Tibial nerve (tissue), 3 donors: ENCODE measurements around the gene NKD1.

Experiments used
- CTCF ChIP-seq, 5 experiments: fragments of 200-600 bp in 3 of 5; fragments of 450-650 bp in 2 of 5; sonication (generic) in 3 of 5; IDR thresholded peaks; one replicate each; pipeline ENCODE4 v1.5.1; 2016 to 2019; ENCODE audit warnings: antibody characterized with exemption in 5 of 5, mild to moderate bottlenecking in 3 of 5, moderate library complexity in 2 of 5
- POLR2A ChIP-seq, 2 donors: fragments of 450-650 bp; IDR thresholded peaks; one replicate each; pipeline ENCODE4 v1.6.1; 2017; ENCODE audit warnings: antibody characterized with exemption in 2 of 2, mild to moderate bottlenecking in 2 of 2, moderate library complexity in 2 of 2

GRCh38 chr16:50620646-50621451 lies 72.7 kb downstream of the NKD1 start:
- TF ChIP-seq CTCF (IDR thresholded peaks at IDR 0.05): no peak
- TF ChIP-seq POLR2A (IDR thresholded peaks at IDR 0.05): no peak
